Stimulated activated CD4-positive, alpha-beta T cell treated with anti-CD3 and anti-CD28 coated beads, Interleukin-1b, Interleukin-23, amount 100 ng/mL, for 1 hour (primary cell): ENCODE results near the gene NDUFA11.

ENCODE experiments used
- DNase-seq, 2 donors: peaks; one replicate each; pipeline ENCODE4 v3.0.0-alpha.2; 2020; ENCODE audit warnings: low read depth in 2 of 2

NDUFA11 gene

DNA sequence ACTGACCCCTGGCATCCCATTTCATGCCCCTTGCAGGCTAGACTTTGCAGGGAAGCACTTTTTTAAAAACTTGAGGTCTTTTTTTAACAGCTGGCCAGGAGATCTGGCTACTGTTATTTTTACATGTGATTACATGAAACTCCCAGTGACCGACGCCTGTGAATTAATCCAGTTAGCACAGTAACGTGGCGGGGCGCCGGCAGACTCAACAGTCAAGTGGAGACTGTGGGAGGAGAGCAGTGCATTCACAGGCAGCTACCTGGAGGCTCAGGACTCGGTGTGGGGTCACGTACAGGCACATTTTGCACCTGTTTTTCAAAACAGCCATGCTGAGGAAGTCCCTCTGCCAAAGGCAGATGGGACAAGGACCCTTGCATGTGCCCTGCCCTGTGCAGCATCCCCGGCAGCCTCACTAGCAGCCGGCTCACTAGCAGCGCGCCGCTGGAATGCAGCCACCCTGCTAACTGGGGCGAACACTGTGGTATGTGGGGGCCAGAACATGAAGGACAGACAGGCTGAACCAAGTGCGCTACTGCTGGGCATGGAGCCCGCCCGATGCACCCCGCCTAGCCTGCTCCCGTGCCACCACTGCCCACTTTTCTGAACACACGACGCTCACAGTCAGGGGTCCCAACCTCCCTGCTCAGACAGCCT, 29.1 kb upstream of the NDUFA11 start:
- DNase-seq = no peak

DNA sequence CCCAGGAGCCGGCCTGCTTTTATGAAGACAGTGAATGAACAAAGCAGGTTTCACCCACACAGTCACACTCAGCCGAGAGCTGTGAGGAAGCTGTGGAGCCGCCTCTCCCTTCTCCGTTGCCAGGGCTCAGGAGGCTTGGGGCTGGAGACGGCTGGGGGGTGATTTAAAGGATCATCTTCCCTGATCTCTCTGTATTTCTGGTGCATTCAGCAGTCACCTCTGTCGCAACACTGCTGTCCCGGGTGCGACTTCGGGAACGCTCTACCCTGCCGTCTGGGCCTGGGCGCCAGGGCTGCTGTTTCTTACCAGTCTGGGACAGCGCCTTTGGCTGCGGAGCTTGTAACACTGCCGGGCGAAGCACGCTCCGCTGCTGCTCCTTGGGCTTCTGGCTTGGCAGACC, 28.6 kb upstream of the NDUFA11 start:
- no peak for DNase-seq

DNA sequence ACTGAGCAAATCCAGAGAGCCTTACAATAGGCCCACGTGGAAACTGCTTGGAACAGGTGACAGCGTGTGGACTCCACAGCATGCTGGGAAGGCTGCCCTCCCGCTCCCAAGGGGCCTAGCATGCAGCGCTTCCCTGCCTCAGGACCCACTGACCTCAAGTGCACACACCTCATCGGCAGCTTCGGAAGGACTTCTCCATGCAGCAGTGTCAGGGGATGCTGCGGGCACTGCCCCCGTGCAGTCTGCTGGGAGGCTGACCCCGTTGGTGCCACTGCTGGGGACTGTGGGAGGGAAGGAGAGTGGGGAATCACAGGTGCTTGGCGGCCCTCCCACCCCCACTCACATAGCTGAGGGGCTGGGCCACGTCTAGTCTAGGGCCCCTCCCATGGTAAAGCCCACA, 27.7 kb upstream of the NDUFA11 start:
- no peak for DNase-seq

DNA sequence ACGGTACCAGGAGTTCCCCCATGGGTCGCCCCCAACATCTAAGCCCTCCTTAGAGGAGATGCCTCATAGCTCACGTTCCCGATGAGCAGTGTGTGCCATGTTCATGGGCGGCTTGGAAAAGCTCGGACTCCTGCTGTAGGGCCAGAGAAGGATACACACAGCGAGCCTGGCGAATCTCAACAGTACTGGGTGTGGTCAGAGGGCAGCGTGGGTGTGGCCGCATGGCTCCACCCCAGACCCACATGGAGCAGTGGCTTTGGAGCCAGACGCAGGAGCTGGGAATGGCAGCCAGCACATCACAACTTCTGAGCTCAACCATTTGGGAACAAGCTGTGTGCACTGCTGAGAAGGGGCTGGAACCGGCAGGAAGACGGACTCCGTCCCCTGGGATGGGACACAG, 26.0 kb upstream of the NDUFA11 start:
- no peak for DNase-seq

DNA sequence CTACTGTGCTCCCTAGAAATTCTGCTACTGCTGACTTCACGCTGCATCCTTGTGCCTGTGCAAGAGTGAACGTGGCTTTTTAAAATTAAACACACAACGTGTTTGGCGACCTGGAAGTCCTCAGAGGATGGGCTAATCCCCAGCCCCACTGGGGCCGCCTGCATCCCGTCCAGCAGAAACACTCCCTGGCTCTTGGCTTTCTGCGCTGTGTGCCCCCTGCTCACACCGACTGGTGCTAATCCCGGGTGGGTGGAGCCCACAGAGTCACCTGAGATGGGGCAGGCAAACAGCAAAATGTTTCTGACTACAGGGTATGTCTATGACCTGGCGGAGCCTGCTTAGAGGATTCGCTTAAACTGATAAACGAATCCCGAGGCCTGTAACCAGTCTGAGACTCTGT, 25.6 kb upstream of the NDUFA11 start:
- no peak for DNase-seq

DNA sequence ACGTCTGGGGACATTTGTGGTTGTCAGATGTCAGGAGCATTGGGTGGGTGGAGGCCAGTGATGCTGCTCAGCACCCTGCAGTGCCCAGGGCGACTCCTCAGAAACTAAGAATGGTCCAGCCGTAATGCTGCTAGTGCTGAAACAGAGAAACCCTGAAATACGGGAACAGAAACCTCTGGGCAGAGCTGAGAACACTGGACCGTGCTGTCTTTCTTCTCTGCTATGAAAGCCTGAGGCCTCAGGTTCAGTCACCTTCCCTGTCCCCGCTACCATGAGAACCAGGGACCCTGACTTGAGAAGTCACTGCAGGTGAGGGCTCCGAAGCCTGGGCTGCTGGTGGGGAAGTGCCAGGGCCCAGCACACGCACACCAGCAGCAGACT, 23.8 kb upstream of the NDUFA11 start:
- no peak for DNase-seq

DNA sequence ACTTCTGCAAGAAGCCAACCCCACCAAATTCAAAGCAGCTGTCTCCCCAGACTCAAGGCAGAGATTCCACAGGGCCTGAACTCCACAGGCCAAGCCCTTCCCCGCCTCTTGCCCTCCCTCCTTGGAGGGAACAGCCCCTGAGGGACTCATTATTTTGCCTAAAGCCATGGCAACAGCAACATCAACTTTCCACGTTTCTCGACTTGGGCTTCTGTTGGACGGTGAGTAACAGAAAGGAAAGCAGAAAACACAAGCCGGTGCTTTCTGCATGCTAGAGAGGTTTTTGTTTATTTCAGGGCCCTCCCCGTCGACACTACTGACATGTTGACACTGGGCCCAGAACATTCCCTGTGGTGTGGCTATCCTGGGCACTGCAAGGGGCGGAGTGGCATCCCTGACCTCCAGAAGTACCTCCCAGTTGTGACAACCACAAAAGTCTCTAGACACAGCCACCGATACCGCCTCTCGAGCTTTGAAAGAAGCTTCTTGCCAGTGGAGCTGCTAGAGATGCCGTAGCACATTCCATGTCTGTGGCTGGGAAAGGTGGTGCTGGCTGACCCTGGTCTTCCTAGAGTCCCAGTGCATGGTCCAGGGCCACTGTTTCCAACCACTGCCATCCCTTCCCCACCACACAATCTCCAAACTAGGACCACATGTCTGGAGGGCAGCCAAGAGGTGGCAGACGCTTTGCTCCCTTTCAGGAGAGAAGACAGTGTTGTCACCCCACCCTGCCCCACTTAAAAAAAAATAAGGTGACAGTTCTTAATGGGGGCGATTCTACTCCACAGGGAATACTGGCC, 23.3 kb upstream of the NDUFA11 start:
- no peak for DNase-seq

DNA sequence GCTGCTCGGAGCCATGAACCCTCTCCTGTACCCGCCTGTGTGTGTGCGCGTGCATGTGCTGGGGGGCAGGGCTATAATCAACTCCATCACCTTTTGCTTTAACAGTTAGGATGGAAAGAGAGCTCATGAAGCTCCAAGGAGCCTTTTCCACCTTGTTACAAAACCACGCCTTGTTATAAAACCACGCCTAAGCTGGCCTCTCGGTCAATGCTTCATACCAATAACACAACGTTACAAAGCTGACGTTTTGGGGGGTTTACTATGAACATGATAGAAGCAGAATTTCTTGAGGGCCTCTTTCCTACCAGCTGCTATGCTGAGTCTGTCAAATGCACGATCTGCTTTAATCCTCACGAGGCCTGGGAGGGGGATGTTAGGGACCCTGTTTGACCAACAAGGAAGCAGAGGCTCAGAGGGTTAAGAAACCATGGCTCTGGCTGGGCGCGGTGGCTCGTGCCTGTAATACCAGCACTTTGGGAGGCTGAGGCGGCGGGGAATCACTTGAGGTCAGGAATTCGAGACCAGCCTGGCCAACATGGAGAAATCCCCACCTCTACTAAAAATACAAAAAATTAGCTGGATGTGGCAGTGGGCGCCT, 22.3 kb upstream of the NDUFA11 start:
- no peak for DNase-seq

DNA sequence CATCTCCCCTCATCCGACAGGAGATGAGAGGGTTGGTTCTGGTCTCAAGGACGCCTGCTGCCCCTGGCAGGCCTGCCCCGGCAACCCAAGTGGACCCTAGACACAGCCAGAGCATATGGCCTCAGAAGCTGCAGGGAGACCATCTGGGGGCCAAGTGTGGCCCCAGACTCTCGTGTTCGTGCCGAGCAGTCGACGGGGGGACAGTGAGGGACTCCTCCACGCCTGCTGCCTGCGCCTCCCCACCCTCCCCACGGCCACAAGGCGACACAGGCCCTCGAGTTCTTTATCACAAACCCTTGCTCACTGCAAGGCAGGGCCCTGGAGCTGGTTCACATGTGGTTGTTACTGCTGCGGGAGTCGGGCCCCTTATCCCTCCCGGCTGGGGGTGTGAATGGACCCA, 19.8 kb upstream of the NDUFA11 start:
- DNase-seq = no peak

DNA sequence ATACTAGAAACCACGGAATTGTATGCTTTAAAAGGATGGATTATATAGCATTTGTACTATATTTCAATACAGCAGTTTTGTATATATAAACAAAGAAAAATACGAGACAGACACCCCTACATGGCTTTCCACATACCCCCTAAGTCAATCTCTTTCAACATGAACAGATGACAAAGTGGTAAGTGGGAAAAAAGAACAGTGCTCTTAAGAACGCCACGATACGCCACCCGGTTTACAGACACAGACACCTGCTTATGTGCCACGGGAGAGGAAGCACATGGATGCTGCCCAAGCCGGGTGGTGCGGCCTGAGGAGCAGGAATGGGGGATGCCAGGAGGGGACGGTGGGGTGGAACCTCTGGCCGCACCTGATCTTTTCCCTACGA, 18.6 kb upstream of the NDUFA11 start:
- no peak for DNase-seq

DNA sequence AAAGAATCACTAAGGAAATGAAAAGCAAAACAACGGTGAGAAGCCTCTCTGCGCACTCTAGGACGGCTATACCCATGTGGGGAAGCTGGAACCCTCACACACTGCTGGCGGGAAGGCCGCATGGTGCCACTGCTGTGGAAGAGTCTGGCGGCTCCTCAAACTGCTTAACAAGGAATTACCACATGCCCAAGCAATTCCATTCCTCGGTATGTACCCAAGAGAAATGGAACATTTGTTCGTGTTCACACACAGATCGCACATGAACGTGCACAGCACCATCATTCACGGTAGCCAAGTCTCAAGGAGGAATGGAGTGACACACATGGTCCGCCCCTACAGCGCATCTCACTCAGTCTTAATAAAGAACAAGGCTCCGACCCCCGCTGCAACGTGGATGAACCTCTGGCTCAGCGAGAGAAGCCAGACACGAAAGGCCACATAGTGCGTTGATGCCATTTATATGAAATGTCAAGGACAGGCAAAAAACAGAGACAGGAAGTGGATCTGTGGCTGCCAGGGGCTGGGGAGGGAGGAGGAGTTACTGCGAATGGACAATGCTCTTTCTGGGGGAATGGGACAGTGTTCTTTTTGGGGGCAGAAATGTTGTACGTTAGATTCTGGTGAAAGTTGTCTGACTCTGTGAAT, 18.0 kb upstream of the NDUFA11 start:
- DNase-seq = no peak

DNA sequence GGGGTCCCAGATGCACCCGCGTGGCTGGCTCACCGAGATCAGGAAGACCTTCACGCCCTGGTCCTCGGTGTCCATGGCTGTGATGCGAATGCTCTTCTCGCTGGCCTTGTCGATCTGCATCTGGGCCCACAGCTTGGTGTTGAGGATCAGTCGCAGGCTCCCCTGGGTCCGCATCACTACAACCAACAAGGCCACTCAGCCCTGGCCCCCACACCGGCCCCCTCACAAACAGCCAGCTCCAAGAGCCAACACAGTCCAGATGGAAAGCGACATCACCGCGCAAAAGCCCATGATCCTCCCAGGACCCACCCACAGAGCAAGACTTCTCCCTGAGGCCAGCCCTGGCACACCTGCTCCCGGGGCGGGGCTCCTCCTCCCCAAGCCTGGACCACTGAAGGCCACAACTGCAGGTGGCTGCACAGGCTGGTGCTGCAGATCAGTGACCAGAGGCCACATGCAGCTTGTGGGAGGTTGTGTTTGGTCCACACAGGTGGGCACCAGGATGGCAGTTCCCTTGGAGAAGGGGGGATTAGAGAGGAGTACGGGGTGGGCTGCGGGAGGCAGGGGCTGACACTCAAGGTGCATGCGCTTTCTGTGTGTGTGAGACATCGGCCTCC, 15.0 kb upstream of the NDUFA11 start:
- DNase-seq = no peak

DNA sequence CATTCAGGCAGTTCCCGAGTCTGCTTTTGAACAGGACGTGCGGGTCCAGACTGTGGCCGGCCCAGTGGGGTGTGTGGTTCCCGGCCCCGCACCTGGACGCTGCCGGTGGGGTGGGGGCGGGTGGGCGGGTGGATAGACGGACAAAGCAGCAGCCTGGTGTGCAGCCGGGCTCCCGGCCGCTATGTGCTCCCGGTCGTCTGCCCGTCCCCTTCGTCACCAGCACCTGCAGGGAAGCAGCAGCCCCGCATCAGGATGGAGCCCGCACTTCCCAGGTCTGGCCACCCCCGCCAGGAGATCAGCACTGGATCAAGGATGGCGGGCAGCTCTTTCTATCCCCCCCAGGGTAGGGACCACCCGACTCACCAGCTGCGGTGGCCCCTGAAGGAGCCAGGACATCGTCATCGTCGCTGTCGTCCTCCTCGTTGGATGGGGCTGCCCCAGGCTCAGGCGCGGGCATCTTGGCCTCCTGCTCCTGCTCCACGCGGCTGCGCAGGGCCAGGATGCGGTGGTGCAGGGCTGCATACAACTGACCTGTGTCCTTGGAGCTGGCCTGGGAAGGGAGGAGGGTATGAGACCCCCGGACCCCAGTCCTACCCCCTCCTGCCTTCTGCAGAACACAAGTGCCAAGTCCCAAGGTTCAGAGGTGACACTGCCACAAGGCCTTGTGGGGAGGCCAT, 14.0 kb upstream of the NDUFA11 start:
- no peak for DNase-seq

DNA sequence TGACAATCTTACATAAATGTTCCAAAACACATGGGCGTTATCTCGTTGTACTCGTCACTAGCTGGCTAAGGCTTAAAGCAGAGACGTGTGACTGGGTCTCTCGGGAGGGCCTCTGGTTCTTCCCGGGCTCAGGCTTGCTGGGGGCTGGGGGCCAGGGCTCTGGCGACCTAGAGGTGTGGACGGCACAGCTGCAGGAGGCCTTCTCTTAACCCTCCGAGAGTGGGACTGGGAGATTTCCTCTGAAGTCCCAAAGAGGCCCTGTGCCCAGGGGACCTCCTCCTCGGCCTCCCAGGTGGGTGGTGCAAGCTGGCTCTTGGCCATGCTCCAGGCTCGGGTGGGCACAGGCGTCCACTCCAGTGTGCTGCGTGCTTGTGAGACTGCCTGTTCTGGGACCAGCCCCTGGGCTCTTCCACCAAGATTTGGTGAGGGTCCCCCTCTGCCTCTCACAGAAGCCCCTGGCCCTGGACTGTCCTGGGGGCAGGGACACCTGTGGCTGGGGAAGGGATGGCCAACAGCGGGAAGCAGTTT, 12.7 kb upstream of the NDUFA11 start:
- no peak for DNase-seq

DNA sequence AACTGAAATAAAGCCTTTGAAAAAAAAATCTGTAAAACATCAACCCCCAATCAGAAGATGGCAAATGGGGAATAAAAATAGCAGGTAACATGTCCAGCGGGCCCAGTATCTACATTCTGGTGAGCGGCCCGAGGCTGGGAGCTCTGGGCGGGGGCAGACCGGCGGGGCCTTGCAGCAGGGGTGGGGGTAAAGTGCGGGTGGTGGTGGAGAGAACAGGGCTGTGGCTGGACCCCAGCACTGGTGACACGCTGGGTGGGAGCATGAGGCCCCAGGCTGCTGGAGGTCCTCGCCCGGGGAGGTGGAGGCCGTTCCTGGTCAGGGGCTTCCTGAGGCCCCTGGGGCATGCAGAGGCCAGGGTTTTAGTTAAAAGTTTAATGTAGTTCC, 12.2 kb upstream of the NDUFA11 start:
- no peak for DNase-seq

DNA sequence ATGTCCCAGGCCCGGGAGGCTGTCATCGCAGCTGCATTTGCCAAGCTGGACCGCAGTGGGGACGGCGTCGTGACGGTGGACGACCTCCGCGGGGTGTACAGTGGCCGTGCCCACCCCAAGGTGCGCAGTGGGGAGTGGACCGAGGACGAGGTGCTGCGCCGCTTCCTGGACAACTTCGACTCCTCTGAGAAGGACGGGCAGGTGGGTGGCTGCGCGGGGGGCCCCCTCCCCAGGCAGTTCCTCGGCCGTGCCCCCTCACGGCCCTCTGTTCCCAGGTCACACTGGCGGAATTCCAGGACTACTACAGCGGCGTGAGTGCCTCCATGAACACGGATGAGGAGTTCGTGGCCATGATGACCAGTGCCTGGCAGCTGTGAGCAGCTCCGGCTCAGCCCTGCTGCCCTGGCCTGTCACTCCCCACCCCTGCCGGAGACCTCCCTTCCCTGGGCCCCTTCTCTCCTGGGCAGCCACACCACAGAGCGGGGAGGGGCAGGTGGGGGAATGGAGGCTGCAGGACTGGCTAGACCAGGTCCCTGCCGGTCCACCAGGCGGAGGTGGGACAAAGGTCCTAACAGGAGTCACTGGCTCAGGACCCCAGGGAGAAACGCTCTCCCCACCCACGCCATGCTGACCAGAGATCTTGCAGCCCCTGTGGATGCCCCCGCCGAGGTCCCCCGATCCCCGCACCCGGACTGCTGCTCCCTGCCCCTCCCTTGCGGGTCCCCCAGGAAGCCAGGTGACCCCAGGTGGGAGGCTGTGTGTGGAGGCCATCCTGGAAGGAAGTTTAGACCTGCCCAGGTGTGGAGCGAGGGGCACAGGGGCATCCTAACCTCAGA, 11.6 kb upstream of the NDUFA11 start:
- no peak for DNase-seq

DNA sequence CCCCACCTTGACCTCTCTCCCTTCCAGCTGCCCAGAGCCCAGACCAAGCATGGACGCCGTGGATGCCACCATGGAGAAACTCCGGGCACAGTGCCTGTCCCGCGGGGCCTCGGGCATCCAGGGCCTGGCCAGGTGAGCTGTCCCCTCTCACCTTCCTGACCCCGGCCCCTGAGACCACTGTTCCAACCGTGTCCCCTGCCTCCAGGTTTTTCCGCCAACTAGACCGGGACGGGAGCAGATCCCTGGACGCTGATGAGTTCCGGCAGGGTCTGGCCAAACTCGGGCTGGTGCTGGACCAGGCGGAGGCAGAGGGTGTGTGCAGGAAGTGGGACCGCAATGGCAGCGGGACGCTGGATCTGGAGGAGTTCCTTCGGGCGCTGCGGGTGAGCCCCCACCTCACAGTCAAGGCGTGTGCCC, 10.8 kb upstream of the NDUFA11 start:
- DNase-seq = no peak

DNA sequence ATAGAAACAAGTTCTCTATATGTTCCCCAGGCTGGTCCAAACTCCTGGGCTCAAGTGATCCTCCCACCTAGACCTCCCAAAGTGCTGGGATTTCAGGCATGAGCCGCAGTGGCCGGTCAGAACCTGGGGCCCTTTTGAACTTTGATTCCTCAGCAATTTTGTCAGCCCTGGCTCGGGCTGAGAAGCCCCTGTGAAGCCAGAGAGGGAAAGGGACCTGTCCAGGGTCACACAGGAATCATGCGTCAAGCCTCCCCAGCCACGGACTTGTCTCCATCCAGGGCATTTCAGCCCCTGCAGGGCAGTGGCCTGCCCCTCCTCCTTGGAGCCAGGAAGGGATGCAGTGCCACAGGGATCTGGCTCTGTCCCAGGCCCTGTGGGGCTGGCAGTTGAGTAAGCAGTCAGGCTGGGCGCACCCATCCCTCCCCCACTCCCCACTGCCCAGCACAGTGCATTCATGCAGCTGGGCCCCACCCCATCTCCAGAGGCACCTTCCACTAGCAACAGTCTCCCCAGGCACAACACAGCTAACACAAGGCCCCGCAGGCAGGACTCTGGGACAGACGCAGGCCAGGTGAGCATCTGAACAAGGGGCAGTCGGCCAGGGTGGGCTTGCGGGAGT, 10.3 kb upstream of the NDUFA11 start, which contains the start of gene CAPS:
CAPS (plus strand) TSS at position 516 of the 619 bp plus-strand sequence. CDS start 153 bp downstream, outside the sequence.
- no peak for DNase-seq

DNA sequence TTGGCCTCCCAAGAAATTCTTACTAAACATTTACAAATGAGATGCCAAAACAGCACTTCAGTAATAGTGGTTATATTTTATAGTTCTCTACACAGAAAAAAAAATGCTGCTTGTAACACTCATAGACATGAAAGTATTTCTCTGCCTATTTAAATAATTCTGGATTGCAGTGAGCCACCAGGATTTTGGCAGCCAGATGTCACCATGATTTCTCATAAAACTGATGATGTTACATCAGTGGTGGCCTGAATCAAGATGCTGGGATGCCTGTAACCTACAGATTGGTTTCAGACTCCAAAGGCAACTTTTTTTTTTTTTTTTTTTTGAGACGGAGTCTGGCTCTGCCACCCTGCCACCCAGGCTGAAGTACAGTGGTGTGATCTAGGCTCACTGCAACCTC, 7.8 kb upstream of the NDUFA11 start:
- DNase-seq = no peak

DNA sequence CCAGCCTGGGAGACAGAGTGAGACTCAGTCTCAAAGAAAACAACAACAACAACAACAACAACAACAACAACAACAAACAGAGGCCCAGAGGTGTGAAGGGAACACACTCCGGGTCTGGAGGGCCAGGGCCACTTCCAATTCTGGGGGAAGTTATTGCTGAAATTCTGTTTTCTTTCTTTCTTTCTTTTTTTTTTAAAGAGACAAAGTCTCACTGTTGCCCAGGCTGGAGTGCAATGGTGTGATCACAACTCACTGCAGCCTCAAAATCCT, 7.0 kb upstream of the NDUFA11 start:
- DNase-seq = no peak
